NOMO-1 treated with dmso at 0.1 percent for 144 hours (cell line): ENCODE measurements around the gene LYRM2.
"Not testable (repeated sequence)": the region's sequence is repeated elsewhere in the genome, so short reads cannot be mapped to it uniquely, and the experiment has no call there.

ENCODE experiments used
- DNase-seq: peaks from one replicate; lab custom pipeline; 2025; ENCODE audit not compliant: unreplicated experiment; lab: John Stamatoyannopoulos, UW

Gene LYRM2

GRCh38 chr6:89649682-89650081, 11.1 kb upstream of the LYRM2 start:
- DNase-seq: no peak

GRCh38 chr6:89644864-89645263, 6.3 kb upstream of the LYRM2 start:
- DNase-seq: no peak

GRCh38 chr6:89643406-89643805, 4.9 kb upstream of the LYRM2 start:
- no peak for DNase-seq

- no peak for DNase-seq
Measured at GRCh38 chr6:89642956-89643355, 4.4 kb upstream of the LYRM2 start.

GRCh38 chr6:89641581-89641980, 3.0 kb upstream of the LYRM2 start:
- DNase-seq: not testable (repeated sequence)

- no peak for DNase-seq
Measured at GRCh38 chr6:89640804-89641203, 2.3 kb upstream of the LYRM2 start.

GRCh38 chr6:89637960-89638319, 607 bp downstream of the LYRM2 start:
- no peak for DNase-seq

- not testable (repeated sequence) for DNase-seq
Measured at GRCh38 chr6:89636412-89636811, 2.1 kb downstream of the LYRM2 start.

GRCh38 chr6:89630488-89630887, 8.1 kb downstream of the LYRM2 start:
- DNase-seq: no peak

- no peak for DNase-seq
Measured at GRCh38 chr6:89623749-89624148, 14.8 kb downstream of the LYRM2 start.

- DNase-seq: no peak
Measured at GRCh38 chr6:89619567-89619966, 19.0 kb downstream of the LYRM2 start.

GRCh38 chr6:89618026-89618425, 20.5 kb downstream of the LYRM2 start:
- no peak for DNase-seq

GRCh38 chr6:89616531-89616930, 22.0 kb downstream of the LYRM2 start:
- no peak for DNase-seq

- no peak for DNase-seq
Measured at GRCh38 chr6:89615882-89616281, 22.7 kb downstream of the LYRM2 start.

GRCh38 chr6:89613790-89614189, 24.8 kb downstream of the LYRM2 start:
- DNase-seq: no peak

- no peak for DNase-seq
Measured at GRCh38 chr6:89612121-89612520, 26.4 kb downstream of the LYRM2 start.

- DNase-seq: no peak
Measured at GRCh38 chr6:89611666-89612065, 26.9 kb downstream of the LYRM2 start.

GRCh38 chr6:89610149-89610642, 28.4 kb downstream of the LYRM2 start:
- peak; percentile 36 for DNase-seq

GRCh38 chr6:89605861-89606260, 32.7 kb downstream of the LYRM2 start:
- DNase-seq: no peak

GRCh38 chr6:89604653-89605052, 33.9 kb downstream of the LYRM2 start:
- DNase-seq: no peak

GRCh38 chr6:89602166-89602565, 36.4 kb downstream of the LYRM2 start:
- no peak for DNase-seq

GRCh38 chr6:89599727-89600126, 38.8 kb downstream of the LYRM2 start:
- DNase-seq: no peak

- DNase-seq: no peak
Measured at GRCh38 chr6:89597988-89598387, 40.6 kb downstream of the LYRM2 start.

- no peak for DNase-seq
Measured at GRCh38 chr6:89597372-89597771, 41.2 kb downstream of the LYRM2 start.
